ENCODE data around the gene HILPDA.

The HILPDA gene

GRCh38 chr7:128419257-128419656 is 36.4 kb upstream of the HILPDA start:
- no peak overlapping the region for H3K4me3 ChIP-seq (ENCODE audit: insufficient read depth, low read length, poor library complexity, severe bottlenecking)
- no peak overlapping the region for H3K9ac ChIP-seq (ENCODE audit: low read length)
- H2AFZ ChIP-seq (ENCODE audit: low read depth, low read length, severe bottlenecking), result no peak overlapping the region
- no peaks in the 10 kb centered on the region for H3F3A ChIP-seq (ENCODE audit: insufficient read depth)
- no peak for TF ChIP-seq EZH2phosphoT487 (conservative IDR thresholded peaks at IDR 0.05; ENCODE audit: low read length)
- no peak for TF ChIP-seq CTCF (IDR thresholded peaks at IDR 0.05; ENCODE audit: insufficient read depth, low read length, poor library complexity, severe bottlenecking)
- H3K27ac ChIP-seq (ENCODE audit: low read depth, low read length), result no peak overlapping the region
- no peak overlapping the region for H3K4me2 ChIP-seq (ENCODE audit: low read depth, low read length, poor library complexity, severe bottlenecking)
- no peaks in the 10 kb centered on the region for H3K27me3 ChIP-seq (ENCODE audit: low read length)
- H3K9me2 ChIP-seq (replicated peaks; ENCODE audit: insufficient read depth, low read length), result no peaks in the 10 kb centered on the region
- no peaks in the 10 kb centered on the region for H3K9me3 ChIP-seq (ENCODE audit: insufficient read depth, low read length)
- H4K20me1 ChIP-seq (ENCODE audit: low read depth, low read length), result no peaks in the 10 kb centered on the region
- H3K79me2 ChIP-seq (ENCODE audit: insufficient read depth, low read length), result no peaks in the 10 kb centered on the region
- no peaks in the 10 kb centered on the region for H3K36me3 ChIP-seq (ENCODE audit: low read length)

- no peak overlapping the region for H2AFZ ChIP-seq (ENCODE audit: low read depth, low read length, severe bottlenecking)
- TF ChIP-seq CTCF (IDR thresholded peaks at IDR 0.05; ENCODE audit: insufficient read depth, low read length, poor library complexity, severe bottlenecking) (no peak), EZH2phosphoT487 (conservative IDR thresholded peaks at IDR 0.05; ENCODE audit: low read length) (no peak)
Observed at GRCh38 chr7:128420773-128421172, 34.9 kb upstream of the HILPDA start.

GRCh38 chr7:128421384-128421783 is 34.3 kb upstream of the HILPDA start:
- TF ChIP-seq CTCF (IDR thresholded peaks at IDR 0.05; ENCODE audit: insufficient read depth, low read length, poor library complexity, severe bottlenecking) (no peak), EZH2phosphoT487 (conservative IDR thresholded peaks at IDR 0.05; ENCODE audit: low read length) (no peak)
- no peaks in the 10 kb centered on the region for H3K9me2 ChIP-seq (replicated peaks; ENCODE audit: insufficient read depth, low read length)
- H3K27ac ChIP-seq (ENCODE audit: low read depth, low read length), result no peak overlapping the region
- H3K79me2 ChIP-seq (ENCODE audit: insufficient read depth, low read length), result no peaks in the 10 kb centered on the region
- no peaks in the 10 kb centered on the region for H4K20me1 ChIP-seq (ENCODE audit: low read depth, low read length)
- H3K4me2 ChIP-seq (ENCODE audit: low read depth, low read length, poor library complexity, severe bottlenecking), result no peak overlapping the region
- no peaks in the 10 kb centered on the region for H3K9me3 ChIP-seq (ENCODE audit: insufficient read depth, low read length)
- no peak overlapping the region for H3K9ac ChIP-seq (ENCODE audit: low read length)
- H3F3A ChIP-seq (ENCODE audit: insufficient read depth), result no peaks in the 10 kb centered on the region
- H3K4me3 ChIP-seq (ENCODE audit: insufficient read depth, low read length, poor library complexity, severe bottlenecking), result no peak overlapping the region
- no peak overlapping the region for H2AFZ ChIP-seq (ENCODE audit: low read depth, low read length, severe bottlenecking)
- H3K27me3 ChIP-seq (ENCODE audit: low read length), result no peaks in the 10 kb centered on the region
- no peaks in the 10 kb centered on the region for H3K36me3 ChIP-seq (ENCODE audit: low read length)

More at GRCh38 chr7:128420773-128421172, 34.9 kb upstream of the HILPDA start:
- H3F3A ChIP-seq (ENCODE audit: insufficient read depth), result no peaks in the 10 kb centered on the region
- no peak overlapping the region for H3K9ac ChIP-seq (ENCODE audit: low read length)
- no peaks in the 10 kb centered on the region for H3K27me3 ChIP-seq (ENCODE audit: low read length)
- no peak overlapping the region for H3K4me2 ChIP-seq (ENCODE audit: low read depth, low read length, poor library complexity, severe bottlenecking)
- H3K9me3 ChIP-seq (ENCODE audit: insufficient read depth, low read length), result no peaks in the 10 kb centered on the region
- no peaks in the 10 kb centered on the region for H4K20me1 ChIP-seq (ENCODE audit: low read depth, low read length)
- no peaks in the 10 kb centered on the region for H3K9me2 ChIP-seq (replicated peaks; ENCODE audit: insufficient read depth, low read length)
- H3K36me3 ChIP-seq (ENCODE audit: low read length), result no peaks in the 10 kb centered on the region
- no peaks in the 10 kb centered on the region for H3K79me2 ChIP-seq (ENCODE audit: insufficient read depth, low read length)
- H3K27ac ChIP-seq (ENCODE audit: low read depth, low read length), result no peak overlapping the region
- no peak overlapping the region for H3K4me3 ChIP-seq (ENCODE audit: insufficient read depth, low read length, poor library complexity, severe bottlenecking)
